ENCODE results near the gene RNF13. TPM values are rescaled to one million over a fixed set of nuclear protein-coding genes. Genes with fewer than 3 reads are reported as not detected.

RNF13 gene
- total RNA-seq, 1 experiment from 2014 or later, result 28.9 TPM

- ChIA-PET CTCF (interaction anchor here (1.1 to 3.9 kb wide), 2 partner anchors 15 to 40 kb away, joined by 3 to 80 read pairs; no protein-coding TSS in a partner anchor), POLR2A (no interaction called here)
- no peaks in the 10 kb centered on the region for H3K36me3 Mint-ChIP-seq
- no peak overlapping the region for H3K27ac Mint-ChIP-seq
- DNase-seq (ENCODE audit: low spot score) (no peak), ATAC-seq (no peak)
- H3K4me3 Mint-ChIP-seq, result no peak overlapping the region
- H3K4me1 Mint-ChIP-seq, result peaks cover 3% of the 10 kb centered on the region
- no peak for TF ChIP-seq NFE2L1 (CRISPR knock-in tag; IDR thresholded peaks at IDR 0.05)
- no peak for TF ChIP-seq ZBTB21 (CRISPR knock-in tag; IDR thresholded peaks at IDR 0.05; ENCODE audit: borderline replicate concordance)
- TF ChIP-seq, protein P1, sequence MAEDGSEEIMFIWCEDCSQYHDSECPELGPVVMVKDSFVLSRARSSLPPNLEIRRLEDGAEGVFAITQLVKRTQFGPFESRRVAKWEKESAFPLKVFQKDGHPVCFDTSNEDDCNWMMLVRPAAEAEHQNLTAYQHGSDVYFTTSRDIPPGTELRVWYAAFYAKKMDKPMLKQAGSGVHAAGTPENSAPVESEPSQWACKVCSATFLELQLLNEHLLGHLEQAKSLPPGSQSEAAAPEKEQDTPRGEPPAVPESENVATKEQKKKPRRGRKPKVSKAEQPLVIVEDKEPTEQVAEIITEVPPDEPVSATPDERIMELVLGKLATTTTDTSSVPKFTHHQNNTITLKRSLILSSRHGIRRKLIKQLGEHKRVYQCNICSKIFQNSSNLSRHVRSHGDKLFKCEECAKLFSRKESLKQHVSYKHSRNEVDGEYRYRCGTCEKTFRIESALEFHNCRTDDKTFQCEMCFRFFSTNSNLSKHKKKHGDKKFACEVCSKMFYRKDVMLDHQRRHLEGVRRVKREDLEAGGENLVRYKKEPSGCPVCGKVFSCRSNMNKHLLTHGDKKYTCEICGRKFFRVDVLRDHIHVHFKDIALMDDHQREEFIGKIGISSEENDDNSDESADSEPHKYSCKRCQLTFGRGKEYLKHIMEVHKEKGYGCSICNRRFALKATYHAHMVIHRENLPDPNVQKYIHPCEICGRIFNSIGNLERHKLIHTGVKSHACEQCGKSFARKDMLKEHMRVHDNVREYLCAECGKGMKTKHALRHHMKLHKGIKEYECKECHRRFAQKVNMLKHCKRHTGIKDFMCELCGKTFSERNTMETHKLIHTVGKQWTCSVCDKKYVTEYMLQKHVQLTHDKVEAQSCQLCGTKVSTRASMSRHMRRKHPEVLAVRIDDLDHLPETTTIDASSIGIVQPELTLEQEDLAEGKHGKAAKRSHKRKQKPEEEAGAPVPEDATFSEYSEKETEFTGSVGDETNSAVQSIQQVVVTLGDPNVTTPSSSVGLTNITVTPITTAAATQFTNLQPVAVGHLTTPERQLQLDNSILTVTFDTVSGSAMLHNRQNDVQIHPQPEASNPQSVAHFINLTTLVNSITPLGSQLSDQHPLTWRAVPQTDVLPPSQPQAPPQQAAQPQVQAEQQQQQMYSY (CRISPR knock-in tag; IDR thresholded peaks at IDR 0.05), result no peak
- no peak for TF ChIP-seq FOXJ3 (CRISPR knock-in tag; IDR thresholded peaks at IDR 0.05; ENCODE audit: borderline replicate concordance)
- TF ChIP-seq, protein P2, sequence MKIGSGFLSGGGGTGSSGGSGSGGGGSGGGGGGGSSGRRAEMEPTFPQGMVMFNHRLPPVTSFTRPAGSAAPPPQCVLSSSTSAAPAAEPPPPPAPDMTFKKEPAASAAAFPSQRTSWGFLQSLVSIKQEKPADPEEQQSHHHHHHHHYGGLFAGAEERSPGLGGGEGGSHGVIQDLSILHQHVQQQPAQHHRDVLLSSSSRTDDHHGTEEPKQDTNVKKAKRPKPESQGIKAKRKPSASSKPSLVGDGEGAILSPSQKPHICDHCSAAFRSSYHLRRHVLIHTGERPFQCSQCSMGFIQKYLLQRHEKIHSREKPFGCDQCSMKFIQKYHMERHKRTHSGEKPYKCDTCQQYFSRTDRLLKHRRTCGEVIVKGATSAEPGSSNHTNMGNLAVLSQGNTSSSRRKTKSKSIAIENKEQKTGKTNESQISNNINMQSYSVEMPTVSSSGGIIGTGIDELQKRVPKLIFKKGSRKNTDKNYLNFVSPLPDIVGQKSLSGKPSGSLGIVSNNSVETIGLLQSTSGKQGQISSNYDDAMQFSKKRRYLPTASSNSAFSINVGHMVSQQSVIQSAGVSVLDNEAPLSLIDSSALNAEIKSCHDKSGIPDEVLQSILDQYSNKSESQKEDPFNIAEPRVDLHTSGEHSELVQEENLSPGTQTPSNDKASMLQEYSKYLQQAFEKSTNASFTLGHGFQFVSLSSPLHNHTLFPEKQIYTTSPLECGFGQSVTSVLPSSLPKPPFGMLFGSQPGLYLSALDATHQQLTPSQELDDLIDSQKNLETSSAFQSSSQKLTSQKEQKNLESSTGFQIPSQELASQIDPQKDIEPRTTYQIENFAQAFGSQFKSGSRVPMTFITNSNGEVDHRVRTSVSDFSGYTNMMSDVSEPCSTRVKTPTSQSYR (CRISPR knock-in tag; IDR thresholded peaks at IDR 0.05), result no peak
- TF ChIP-seq, protein P3, sequence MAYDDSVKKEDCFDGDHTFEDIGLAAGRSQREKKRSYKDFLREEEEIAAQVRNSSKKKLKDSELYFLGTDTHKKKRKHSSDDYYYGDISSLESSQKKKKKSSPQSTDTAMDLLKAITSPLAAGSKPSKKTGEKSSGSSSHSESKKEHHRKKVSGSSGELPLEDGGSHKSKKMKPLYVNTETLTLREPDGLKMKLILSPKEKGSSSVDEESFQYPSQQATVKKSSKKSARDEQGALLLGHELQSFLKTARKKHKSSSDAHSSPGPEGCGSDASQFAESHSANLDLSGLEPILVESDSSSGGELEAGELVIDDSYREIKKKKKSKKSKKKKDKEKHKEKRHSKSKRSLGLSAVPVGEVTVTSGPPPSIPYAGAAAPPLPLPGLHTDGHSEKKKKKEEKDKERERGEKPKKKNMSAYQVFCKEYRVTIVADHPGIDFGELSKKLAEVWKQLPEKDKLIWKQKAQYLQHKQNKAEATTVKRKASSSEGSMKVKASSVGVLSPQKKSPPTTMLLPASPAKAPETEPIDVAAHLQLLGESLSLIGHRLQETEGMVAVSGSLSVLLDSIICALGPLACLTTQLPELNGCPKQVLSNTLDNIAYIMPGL (CRISPR knock-in tag; IDR thresholded peaks at IDR 0.05), result no peak
- no peak for TF ChIP-seq KAT7 (CRISPR knock-in tag; IDR thresholded peaks at IDR 0.05; ENCODE audit: borderline replicate concordance)
- TF ChIP-seq SOX15 (CRISPR knock-in tag; IDR thresholded peaks at IDR 0.05), result no peak
- TF ChIP-seq PRRX2 (CRISPR knock-in tag; IDR thresholded peaks at IDR 0.05), result no peak
- TF ChIP-seq, protein P4, sequence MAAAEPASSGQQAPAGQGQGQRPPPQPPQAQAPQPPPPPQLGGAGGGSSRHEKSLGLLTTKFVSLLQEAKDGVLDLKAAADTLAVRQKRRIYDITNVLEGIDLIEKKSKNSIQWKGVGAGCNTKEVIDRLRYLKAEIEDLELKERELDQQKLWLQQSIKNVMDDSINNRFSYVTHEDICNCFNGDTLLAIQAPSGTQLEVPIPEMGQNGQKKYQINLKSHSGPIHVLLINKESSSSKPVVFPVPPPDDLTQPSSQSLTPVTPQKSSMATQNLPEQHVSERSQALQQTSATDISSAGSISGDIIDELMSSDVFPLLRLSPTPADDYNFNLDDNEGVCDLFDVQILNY (CRISPR knock-in tag; IDR thresholded peaks at IDR 0.05), result no peak
- TF ChIP-seq, protein P5, sequence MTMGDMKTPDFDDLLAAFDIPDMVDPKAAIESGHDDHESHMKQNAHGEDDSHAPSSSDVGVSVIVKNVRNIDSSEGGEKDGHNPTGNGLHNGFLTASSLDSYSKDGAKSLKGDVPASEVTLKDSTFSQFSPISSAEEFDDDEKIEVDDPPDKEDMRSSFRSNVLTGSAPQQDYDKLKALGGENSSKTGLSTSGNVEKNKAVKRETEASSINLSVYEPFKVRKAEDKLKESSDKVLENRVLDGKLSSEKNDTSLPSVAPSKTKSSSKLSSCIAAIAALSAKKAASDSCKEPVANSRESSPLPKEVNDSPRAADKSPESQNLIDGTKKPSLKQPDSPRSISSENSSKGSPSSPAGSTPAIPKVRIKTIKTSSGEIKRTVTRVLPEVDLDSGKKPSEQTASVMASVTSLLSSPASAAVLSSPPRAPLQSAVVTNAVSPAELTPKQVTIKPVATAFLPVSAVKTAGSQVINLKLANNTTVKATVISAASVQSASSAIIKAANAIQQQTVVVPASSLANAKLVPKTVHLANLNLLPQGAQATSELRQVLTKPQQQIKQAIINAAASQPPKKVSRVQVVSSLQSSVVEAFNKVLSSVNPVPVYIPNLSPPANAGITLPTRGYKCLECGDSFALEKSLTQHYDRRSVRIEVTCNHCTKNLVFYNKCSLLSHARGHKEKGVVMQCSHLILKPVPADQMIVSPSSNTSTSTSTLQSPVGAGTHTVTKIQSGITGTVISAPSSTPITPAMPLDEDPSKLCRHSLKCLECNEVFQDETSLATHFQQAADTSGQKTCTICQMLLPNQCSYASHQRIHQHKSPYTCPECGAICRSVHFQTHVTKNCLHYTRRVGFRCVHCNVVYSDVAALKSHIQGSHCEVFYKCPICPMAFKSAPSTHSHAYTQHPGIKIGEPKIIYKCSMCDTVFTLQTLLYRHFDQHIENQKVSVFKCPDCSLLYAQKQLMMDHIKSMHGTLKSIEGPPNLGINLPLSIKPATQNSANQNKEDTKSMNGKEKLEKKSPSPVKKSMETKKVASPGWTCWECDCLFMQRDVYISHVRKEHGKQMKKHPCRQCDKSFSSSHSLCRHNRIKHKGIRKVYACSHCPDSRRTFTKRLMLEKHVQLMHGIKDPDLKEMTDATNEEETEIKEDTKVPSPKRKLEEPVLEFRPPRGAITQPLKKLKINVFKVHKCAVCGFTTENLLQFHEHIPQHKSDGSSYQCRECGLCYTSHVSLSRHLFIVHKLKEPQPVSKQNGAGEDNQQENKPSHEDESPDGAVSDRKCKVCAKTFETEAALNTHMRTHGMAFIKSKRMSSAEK (CRISPR knock-in tag; IDR thresholded peaks at IDR 0.05; ENCODE audit: borderline replicate concordance), result no peak
- TF ChIP-seq NR2C2 (CRISPR knock-in tag; IDR thresholded peaks at IDR 0.05), result no peak
- H3K9me3 Mint-ChIP-seq, result no peaks in the 10 kb centered on the region
- H3K27me3 Mint-ChIP-seq (ENCODE audit: low read depth), result no peaks in the 10 kb centered on the region; the same call in 1 of the 2 replicates
Measured at GRCh38 chr3:149767720-149768119, 45.3 kb upstream of the RNF13 start.

All from WTC11 (cell line).